ENCODE measurements around the gene MCRIP2.

The MCRIP2 gene

DNA sequence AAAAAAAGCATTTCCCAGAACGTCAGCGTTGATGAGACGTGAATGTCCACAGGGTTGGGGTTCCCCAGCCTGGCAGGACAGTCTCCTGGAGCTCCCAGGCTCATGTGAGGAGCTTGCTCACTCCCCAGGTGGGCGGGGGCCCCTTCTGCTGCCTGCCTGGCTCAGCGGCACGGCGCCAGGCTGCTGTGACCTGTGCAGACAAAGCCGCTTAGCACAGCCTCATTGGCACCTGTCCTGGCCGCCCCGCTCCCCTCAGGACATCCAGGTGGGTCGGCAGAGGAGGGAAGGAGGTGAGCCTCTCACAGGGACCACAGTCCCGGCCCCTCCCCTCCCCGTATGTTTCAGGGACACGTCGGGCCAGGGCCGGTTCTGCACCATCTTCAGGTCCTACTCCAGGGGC, 23.8 kb upstream of the MCRIP2 start:
- DNase-seq = no peak

GRCh38 chr16:619476-620100, 22.0 kb upstream of the MCRIP2 start:
- no peak for DNase-seq

GRCh38 chr16:620700-621525, 20.7 kb upstream of the MCRIP2 start:
- no peak for DNase-seq

DNA sequence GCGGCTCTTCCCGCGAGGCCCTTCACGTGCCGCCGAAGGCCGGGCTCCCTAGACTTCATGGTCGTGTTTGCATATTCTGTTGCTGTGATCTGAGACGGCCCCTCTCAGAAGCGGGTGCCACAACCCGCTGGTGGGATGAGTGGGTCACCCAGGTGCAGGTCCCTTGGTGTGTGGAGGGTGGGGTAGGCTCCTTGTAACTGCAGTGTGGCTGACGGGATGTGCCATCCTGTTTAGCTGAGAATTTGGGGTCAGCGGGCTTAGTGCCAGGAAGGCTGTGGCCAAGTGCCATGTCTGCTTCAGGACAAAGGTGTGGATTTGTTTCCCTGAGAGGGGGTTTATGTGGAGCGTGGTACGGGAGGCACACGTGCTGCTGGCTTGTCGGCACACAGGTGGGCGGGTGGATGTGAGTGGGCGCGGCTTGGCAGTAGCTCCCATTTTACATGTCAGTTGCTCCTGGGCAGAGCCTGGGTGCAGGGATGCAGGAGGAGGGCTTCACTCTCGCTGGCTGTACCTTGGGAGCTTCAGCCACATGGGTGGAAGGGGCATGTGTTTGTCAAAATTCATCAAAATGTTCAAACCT, 20.0 kb upstream of the MCRIP2 start:
- DNase-seq = no peak

DNA sequence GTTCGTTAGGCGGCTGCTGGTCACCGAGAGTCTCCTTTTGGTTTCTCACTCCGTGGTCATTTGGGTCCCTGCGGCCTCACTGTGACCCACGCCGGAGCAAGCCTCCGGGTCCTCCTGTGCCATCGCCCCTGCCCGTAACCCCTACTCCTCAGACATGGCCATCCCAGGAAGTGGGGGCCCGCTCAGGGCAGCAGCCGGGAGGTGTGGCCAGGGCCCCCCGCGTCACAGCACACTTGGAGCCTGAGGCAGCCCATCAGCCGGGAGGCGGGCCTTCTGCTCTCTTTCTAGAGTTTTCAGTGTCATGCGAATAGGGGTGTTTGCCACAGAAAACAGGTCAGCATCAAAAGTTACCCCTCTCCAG, 18.7 kb upstream of the MCRIP2 start:
- DNase-seq = no peak

GRCh38 chr16:624526-625070, 17.0 kb upstream of the MCRIP2 start:
- no peak for DNase-seq

DNA sequence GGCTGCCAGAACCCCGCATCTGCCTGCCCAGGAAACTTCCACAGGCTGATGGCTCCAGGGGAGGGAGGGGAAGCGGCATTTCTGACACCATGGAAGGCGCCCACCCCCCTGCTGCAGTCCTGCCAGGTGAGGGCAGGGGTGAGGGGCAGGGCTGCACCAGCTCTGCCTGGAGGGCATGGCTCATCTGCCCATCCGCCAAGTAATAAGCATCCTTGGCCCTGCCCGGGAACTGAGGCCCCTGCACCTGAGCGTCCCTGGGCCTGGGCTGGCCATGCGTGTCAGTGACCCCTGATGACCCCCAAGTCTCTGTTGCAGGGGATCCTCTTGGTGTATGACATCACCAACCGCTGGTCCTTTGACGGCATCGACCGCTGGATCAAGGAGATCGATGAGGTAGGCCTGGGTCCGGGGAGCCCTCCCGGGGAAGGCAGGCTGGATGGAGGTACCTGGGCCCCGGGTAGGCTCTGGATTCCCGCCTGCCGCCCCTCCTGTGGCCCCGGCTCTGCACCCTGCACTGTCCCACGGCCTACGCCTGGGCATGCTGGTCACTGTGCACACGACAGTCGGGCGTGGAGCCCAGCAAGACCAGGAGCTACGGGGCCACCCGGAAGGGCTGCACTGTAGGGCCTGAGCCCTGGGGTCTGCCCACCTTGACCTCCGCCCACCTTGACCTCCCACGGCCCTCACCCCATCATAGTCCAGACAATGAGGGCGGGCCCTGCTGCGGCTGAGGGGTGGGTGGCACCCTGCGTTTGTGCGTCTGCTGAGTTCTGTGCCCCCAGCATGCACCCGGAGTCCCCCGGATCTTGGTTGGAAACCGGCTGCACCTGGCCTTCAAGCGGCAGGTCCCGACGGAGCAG, 16.3 kb upstream of the MCRIP2 start:
- no peak for DNase-seq

GRCh38 chr16:625977-626765, 15.5 kb upstream of the MCRIP2 start:
- no peak for DNase-seq

DNA sequence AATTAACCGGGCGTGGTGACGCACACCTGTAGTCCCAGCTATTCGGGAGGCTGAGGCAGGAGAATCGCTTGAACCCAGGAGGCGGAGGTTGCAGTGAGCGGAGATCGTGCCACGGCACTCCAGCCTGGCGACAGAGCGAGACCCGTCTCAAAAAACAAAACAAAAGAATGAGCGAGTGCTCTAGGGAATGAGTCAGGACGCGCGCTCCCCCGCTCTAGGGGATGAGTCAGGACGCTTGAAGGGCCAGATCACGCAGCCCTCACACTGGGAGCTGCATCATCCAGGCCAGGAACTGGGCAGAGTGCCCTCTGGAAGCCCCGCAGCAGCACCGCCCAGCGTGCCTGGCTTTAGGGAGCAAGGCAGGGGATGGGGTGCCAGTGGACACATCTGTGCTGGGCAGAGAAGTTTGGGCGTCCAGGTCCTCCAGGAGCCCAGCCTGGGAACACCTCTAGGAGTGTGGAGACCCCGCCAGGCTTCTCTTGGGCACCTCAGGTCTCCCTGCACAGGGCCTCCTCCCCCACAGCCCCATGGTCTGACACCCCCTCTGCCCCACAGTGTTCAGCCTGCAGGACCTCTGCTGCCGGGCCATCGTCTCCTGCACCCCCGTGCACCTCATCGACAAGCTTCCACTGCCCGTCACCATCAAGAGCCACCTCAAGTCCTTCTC, 14.7 kb upstream of the MCRIP2 start:
- DNase-seq = peak; percentile 91

GRCh38 chr16:627454-628239, 14.0 kb upstream of the MCRIP2 start:
- DNase-seq = no peak

DNA sequence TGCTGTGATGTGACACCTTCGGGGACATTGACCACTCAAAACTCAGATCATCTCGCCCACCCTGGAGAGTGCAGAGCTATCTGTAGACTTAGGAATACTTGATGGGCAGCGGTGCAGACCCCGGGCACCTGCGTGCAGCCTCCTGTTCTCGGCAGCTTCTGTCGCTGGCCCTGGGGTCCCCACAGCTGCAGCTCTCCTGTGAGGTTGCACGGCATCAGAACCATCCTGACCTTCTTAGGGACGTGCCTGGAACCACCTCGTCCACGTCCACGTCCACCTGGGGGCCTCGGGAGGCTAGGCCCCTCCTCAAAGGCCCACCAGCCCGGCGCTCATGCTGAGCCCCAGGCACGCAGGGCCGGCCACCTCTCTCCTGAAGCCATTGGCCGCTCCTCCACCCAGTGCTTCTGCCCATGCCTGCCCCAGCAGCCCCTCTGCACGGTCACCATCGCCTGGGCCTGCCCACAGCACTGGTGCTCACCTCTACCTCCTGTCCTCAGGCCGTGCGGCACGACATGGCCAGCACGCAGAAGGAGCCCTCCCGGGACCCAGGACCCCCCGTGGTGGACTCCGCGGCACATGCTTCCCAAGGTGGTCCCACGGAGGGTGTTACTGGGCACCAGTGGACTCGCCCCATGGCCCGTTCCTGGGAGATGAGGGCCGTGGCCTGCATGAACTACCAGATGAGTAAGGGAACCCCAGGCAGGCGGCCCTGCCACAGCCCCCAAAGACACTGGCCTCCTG, 13.1 kb upstream of the MCRIP2 start:
- DNase-seq = no peak

DNA sequence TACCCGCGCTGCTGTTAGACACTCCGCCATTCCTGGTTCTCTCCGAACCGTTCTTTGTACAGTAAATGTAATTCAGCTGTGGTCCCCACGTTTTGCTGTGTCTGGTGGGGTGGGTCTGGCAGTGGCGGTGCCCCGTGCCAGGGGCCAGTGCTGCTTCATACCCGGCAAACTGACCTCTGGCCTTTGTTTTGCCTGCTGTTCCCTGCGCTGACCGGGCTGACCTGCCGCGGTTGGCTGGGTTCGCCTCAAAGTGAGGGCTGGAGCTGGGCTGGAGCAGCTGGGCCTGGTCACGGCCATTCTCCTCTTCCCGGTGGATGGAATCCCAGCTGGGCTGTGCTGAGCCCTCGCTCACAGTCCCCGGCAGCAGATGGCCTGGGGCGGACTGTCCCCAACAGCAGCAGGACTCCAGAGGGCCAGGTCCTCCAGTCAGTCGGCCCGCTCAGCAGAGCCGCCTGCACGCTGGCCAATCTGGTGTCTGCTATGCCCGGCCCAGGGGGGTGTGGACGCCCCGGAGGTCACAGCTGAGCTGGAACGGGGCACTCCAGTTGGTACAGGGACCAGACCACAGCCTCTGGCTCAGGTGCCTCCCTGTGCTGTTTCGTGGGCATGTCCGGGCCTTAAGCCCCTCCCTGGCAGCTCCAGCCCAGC, 12.3 kb upstream of the MCRIP2 start:
- DNase-seq = no peak

- DNase-seq = no peak
Observed at GRCh38 chr16:629833-630248, 11.8 kb upstream of the MCRIP2 start.

- no peak for DNase-seq
Observed at GRCh38 chr16:630249-630814, 11.3 kb upstream of the MCRIP2 start.

- DNase-seq = no peak
Observed at GRCh38 chr16:630815-631405, 10.7 kb upstream of the MCRIP2 start, which contains the start of gene WFIKKN1. Gene WFIKKN1 (plus strand): TSS chr16:630985. CDS start chr16:631254, 269 bp downstream.

DNA sequence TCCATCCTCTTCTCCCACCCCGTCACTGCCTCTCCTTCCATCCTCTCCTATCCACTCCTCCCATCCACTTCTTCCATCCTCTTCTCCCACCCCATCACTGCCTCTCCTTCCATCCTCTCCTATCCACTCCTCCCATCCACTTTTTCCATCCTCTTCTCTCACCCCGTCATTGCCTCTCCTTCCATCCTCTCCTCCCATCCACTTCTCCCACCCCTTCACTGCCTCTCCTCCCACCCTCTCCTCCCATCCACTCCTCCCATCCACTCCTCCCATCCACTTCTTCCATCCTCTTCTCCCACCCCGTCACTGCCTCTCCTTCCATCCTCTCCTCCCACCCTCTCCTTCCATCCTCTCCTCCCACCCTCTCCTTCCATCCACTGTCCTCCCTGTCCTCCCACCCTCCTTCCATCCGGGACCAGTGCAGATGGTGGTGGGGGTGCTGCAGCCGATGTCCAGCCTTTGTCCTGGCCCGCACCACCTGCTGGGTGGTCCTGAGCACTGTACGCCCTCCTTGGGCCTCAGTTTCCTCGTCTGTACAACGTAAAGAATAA, 9.7 kb upstream of the MCRIP2 start:
- DNase-seq = no peak

DNA sequence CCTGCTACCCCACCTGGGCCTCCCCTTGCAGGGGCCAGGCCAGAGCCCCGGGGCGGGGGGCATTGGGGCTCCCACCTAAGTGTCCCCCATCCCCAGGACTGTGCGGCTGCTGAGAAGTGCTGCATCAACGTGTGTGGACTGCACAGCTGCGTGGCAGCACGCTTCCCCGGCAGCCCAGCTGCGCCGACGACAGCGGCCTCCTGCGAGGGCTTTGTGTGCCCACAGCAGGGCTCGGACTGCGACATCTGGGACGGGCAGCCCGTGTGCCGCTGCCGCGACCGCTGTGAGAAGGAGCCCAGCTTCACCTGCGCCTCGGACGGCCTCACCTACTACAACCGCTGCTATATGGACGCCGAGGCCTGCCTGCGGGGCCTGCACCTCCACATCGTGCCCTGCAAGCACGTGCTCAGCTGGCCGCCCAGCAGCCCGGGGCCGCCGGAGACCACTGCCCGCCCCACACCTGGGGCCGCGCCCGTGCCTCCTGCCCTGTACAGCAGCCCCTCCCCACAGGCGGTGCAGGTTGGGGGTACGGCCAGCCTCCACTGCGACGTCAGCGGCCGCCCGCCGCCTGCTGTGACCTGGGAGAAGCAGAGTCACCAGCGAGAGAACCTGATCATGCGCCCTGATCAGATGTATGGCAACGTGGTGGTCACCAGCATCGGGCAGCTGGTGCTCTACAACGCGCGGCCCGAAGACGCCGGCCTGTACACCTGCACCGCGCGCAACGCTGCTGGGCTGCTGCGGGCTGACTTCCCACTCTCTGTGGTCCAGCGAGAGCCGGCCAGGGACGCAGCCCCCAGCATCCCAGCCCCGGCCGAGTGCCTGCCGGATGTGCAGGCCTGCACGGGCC, 8.9 kb upstream of the MCRIP2 start:
- DNase-seq = no peak

Data from kidney glomerular epithelial cell (primary cell).